Measurements from ENCODE around the gene ATXN7L3. TPM values are rescaled to one million over a fixed set of nuclear protein-coding genes. Genes with fewer than 3 reads are reported as not detected.

The ATXN7L3 gene
- polyA plus RNA-seq, 6 donors from 2014 or later: 6.6 to 14.4 (median 9.4) TPM

- Mint-ChIP-seq H3K36me3 (peaks cover 7 to 9% of the 10 kb centered on the region in 2 donors), H3K9me3 (no peaks in the 10 kb centered on the region), H3K27me3 (no peaks in the 10 kb centered on the region), H3K4me1 (peaks cover 29 to 38% (median 38%) of the 10 kb centered on the region in 3 donors), H3K4me3 (peak overlapping the region in 7 of 8 donors; percentile 36 to 100 (median 99)), H3K27ac (peak overlapping the region in 5 of 6 donors; percentile 55 to 100 (median 82))
- no peak for DNase-seq
- ATAC-seq (ENCODE audit: low read depth in 2 of 2): no peak
Observed at GRCh38 chr17:44188576-44189403, 10.9 kb downstream of the ATXN7L3 start.

DNA sequence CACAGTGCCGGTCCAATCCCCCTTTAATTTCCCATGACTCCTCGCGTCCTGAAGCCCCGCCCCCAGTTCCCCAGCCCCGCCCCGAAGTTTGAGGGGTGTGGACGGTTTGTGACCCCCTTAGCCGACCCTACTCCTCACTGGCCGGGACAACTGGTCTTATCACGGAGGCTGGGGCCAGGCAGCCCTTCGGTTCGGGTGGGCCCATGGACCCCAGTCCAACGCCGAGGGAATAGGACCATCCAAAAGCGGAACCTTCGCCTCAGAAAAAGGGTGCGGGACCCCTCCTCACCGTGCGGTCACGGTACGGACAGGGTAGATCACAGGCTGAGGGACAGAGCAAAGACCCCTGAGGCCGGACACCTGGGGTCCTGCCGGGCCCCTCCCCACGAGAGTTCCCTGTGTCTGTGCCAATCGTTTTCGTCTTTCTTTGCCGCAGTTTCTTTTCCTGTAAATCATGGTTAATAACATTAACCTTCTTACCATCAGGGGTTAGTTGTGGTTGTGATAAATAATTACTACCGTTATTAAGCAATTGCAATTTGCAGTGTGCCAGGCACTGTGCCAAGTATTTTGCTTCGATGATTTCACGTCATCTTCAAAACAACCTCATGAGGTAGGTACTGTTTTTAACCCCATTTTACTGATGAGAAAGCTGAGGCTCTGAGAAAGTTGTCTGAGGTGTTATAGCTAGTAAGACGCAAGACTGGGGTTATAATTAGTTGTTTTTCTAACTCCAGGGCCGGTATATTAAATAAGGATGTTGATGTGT is 12.4 kb downstream of the ATXN7L3 start:
- DNase-seq (no peak), ATAC-seq (ENCODE audit: low read depth in 2 of 2) (peak; percentile 57 to 59)
- H3K36me3 Mint-ChIP-seq: peaks cover 7 to 9% of the 10 kb centered on the region in 2 donors
- peak overlapping the region; percentile 98 to 100 (median 99) for H3K4me3 Mint-ChIP-seq
- peak overlapping the region; percentile 95 to 100 (median 100) for H3K27ac Mint-ChIP-seq
- peaks cover 32 to 45% (median 38%) of the 10 kb centered on the region in 3 donors for H3K4me1 Mint-ChIP-seq
- no peaks in the 10 kb centered on the region for H3K9me3 Mint-ChIP-seq
- no peaks in the 10 kb centered on the region for H3K27me3 Mint-ChIP-seq

DNA sequence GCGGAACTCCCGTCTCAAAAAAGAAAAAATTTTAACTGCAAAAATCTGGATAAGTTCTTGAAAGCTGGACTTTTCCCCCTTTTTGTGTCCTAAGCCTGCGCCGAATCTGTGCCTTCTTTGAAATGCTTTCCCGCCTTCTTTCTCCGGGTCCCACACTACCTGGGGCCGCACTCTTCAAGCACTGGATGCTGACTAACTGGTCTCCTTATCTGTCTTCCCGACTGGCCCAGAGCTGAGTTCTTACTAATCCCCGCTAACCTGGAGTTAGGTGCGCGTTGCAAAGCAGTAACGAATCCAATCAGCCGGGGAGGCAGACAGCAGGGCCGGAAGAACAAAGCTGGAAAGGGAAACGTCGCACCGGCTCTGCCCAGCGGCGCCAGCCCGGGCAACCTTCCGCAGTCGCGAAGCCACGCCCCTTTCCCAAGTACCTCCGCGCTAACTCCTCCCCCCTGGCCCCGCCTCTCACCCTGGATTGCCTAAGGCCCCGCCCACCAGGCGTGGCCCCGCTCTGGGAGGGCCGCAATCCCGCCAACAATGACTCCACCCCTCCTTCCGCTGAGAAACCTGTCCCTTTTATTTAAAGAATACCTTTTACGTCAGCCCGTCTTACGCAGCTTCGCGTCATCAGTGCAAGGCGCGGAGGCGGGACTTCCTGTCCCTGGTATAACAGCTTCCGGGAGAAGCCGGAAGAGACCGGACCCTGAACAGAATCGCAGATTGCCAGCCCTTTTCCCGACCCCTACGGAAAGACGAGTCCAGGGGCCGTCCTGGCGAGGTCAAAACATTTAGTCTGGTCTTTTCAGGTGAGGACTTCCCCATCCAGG is 13.2 kb downstream of the ATXN7L3 start, which contains the start of gene TMUB2:
Gene TMUB2, plus strand, starts transcription at position 666 of the 824 bp plus-strand sequence. CDS start 737 bp downstream, outside the sequence.
- H3K27ac Mint-ChIP-seq: peak within 1 kb of the TSS; percentile 95 to 100 (median 100)
- DNase-seq (peak; percentile 100), ATAC-seq (ENCODE audit: low read depth in 2 of 2) (peak; percentile 86 to 87)
- no peaks in the 10 kb centered on the region for H3K27me3 Mint-ChIP-seq
- H3K9me3 Mint-ChIP-seq: no peaks in the 10 kb centered on the region
- peaks cover 5 to 15% of the 10 kb centered on the region in 2 donors for H3K36me3 Mint-ChIP-seq
- peak within 1 kb of the TSS; percentile 98 to 100 (median 99) for H3K4me3 Mint-ChIP-seq
- peaks cover 37 to 52% (median 45%) of the 10 kb centered on the region in 3 donors for H3K4me1 Mint-ChIP-seq

GRCh38 chr17:44184212-44184810 is 15.4 kb downstream of the ATXN7L3 start:
- peak overlapping the region in 1 of 6 donors; percentile 33 for H3K27ac Mint-ChIP-seq
- H3K9me3 Mint-ChIP-seq: no peaks in the 10 kb centered on the region
- DNase-seq (no peak), ATAC-seq (ENCODE audit: low read depth in 2 of 2) (no peak)
- peak overlapping the region in 2 of 8 donors; percentile 98 to 100 for H3K4me3 Mint-ChIP-seq
- H3K36me3 Mint-ChIP-seq: peaks cover 0 to 7% of the 10 kb centered on the region in 2 donors
- no peaks in the 10 kb centered on the region for H3K27me3 Mint-ChIP-seq
- H3K4me1 Mint-ChIP-seq: peaks cover 31 to 52% (median 39%) of the 10 kb centered on the region in 3 donors

- H3K27me3 Mint-ChIP-seq: no peaks in the 10 kb centered on the region
- H3K9me3 Mint-ChIP-seq: no peaks in the 10 kb centered on the region
- peak overlapping the region in 1 of 6 donors; percentile 10 for H3K27ac Mint-ChIP-seq
- DNase-seq: no peak
- no peak for ATAC-seq (ENCODE audit: low read depth in 2 of 2)
- H3K4me3 Mint-ChIP-seq: peak overlapping the region in 2 of 8 donors; percentile 33 to 63
- peaks cover 5 to 14% of the 10 kb centered on the region in 2 donors for H3K36me3 Mint-ChIP-seq
- peaks cover 29 to 46% (median 33%) of the 10 kb centered on the region in 3 donors for H3K4me1 Mint-ChIP-seq
Observed at GRCh38 chr17:44183024-44183423, 16.7 kb downstream of the ATXN7L3 start.

GRCh38 chr17:44178133-44178532 is 21.6 kb downstream of the ATXN7L3 start:
- no peaks in the 10 kb centered on the region for H3K9me3 Mint-ChIP-seq

DNA sequence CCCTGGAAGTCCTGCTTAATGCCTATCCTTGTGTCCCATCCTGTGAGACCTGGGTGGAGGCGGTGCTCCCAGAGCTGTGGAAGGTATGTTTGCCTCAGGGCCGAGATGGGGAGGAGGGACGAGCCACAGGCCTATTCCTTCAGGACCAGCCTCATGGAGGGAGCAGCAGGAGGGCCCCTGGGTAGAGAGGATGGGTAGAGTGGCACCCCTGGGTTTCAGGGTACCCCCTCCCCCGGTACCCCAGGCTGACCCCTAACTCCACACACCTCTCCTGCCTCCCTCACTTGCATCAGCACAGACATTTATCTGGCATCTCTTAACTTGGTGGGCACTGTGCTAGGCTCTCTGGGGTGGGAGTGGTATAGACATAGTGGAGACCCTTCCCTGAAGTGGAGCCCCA is 22.0 kb downstream of the ATXN7L3 start:
- Mint-ChIP-seq H3K4me1 (peaks cover 7 to 10% (median 8%) of the 10 kb centered on the region in 3 donors), H3K36me3 (peaks cover 5 to 14% of the 10 kb centered on the region in 2 donors), H3K27ac (no peak overlapping the region), H3K4me3 (no peak overlapping the region), H3K9me3 (no peaks in the 10 kb centered on the region), H3K27me3 (no peaks in the 10 kb centered on the region)
- ATAC-seq (ENCODE audit: low read depth in 2 of 2) (no peak), DNase-seq (no peak)

More at GRCh38 chr17:44178133-44178532, 21.6 kb downstream of the ATXN7L3 start:
- H3K27me3 Mint-ChIP-seq: no peaks in the 10 kb centered on the region
- peaks cover 5 to 14% of the 10 kb centered on the region in 2 donors for H3K36me3 Mint-ChIP-seq
- ATAC-seq (ENCODE audit: low read depth in 2 of 2): no peak
- no peak for DNase-seq
- no peak overlapping the region for H3K27ac Mint-ChIP-seq
- no peak overlapping the region for H3K4me3 Mint-ChIP-seq
- peaks cover 7 to 10% (median 8%) of the 10 kb centered on the region in 3 donors for H3K4me1 Mint-ChIP-seq

DNA sequence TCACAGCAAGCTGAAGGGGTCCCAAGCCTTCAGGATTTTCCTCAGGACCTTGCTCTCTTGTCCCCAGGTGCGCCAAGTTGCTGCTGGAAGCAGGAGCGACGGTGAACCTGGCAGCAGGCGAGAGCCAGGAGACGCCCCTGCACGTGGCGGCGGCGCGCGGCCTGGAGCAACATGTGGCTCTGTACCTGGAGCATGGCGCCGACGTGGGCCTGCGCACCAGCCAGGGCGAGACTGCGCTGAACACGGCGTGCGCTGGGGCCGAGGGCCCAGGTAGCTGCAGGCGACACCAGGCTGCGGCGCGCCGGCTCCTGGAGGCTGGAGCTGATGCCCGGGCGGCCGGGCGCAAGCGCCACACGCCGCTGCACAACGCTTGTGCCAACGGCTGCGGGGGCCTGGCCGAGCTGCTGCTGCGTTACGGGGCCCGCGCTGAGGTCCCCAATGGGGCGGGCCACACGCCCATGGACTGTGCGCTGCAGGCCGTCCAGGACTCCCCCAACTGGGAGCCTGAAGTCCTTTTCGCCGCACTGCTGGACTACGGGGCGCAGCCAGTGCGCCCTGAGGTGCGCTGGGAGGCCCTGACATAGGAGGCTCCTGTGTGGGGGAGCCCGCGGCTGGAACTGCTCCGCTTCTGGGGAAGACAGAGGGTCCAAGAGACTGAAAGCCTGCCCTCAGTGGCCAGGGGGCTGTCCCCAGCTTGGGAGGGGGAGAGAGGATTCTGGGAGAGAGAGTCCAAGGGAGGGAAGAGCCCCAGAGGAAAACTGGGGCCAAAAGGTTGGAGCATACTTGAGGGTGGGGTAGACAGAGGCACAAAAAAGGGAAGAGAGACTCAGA is 22.8 kb downstream of the ATXN7L3 start:
- ATAC-seq (ENCODE audit: low read depth in 2 of 2) (no peak), DNase-seq (no peak)
- peaks cover 3 to 8% (median 3%) of the 10 kb centered on the region in 3 donors for H3K4me1 Mint-ChIP-seq
- H3K4me3 Mint-ChIP-seq: no peak overlapping the region
- H3K27ac Mint-ChIP-seq: no peak overlapping the region
- H3K36me3 Mint-ChIP-seq: peaks cover 5 to 12% of the 10 kb centered on the region in 2 donors
- no peaks in the 10 kb centered on the region for H3K27me3 Mint-ChIP-seq
- no peaks in the 10 kb centered on the region for H3K9me3 Mint-ChIP-seq

GRCh38 chr17:44176257-44176656 is 23.4 kb downstream of the ATXN7L3 start:
- ATAC-seq (ENCODE audit: low read depth in 2 of 2) (no peak), DNase-seq (no peak)
- H3K36me3 Mint-ChIP-seq: peaks cover 5 to 8% of the 10 kb centered on the region in 2 donors
- peak overlapping the region in 1 of 6 donors; percentile 21 for H3K27ac Mint-ChIP-seq
- H3K9me3 Mint-ChIP-seq: no peaks in the 10 kb centered on the region
- peaks cover 0 to 4% (median 0%) of the 10 kb centered on the region in 3 donors for H3K4me1 Mint-ChIP-seq
- H3K4me3 Mint-ChIP-seq: no peak overlapping the region
- no peaks in the 10 kb centered on the region for H3K27me3 Mint-ChIP-seq

DNA sequence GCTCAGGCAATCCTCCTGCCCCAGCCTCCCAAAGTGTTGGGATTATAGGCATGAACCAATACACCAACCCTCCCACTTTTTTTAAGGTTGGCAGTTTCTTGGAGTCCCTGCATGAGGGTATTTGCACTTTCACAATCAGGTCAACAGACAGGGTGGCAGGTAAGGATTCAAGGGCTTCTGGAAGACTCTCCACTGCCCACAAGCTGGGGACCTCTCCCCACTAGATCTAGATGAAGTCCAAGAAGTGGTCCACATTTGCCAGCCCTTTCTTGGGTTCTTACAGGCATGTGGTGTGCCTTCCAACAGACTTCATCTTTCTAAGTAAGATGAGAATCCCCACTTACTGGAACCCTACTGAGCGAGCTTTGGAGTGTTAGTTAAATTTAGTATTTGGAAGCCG is 25.3 kb downstream of the ATXN7L3 start:
- DNase-seq (no peak), ATAC-seq (ENCODE audit: low read depth in 2 of 2) (no peak)
- Mint-ChIP-seq H3K9me3 (no peaks in the 10 kb centered on the region), H3K27ac (no peak overlapping the region), H3K36me3 (peaks cover 5 to 8% of the 10 kb centered on the region in 2 donors), H3K27me3 (no peaks in the 10 kb centered on the region), H3K4me1 (peaks cover 4 to 11% (median 10%) of the 10 kb centered on the region in 3 donors), H3K4me3 (no peak overlapping the region)

DNA sequence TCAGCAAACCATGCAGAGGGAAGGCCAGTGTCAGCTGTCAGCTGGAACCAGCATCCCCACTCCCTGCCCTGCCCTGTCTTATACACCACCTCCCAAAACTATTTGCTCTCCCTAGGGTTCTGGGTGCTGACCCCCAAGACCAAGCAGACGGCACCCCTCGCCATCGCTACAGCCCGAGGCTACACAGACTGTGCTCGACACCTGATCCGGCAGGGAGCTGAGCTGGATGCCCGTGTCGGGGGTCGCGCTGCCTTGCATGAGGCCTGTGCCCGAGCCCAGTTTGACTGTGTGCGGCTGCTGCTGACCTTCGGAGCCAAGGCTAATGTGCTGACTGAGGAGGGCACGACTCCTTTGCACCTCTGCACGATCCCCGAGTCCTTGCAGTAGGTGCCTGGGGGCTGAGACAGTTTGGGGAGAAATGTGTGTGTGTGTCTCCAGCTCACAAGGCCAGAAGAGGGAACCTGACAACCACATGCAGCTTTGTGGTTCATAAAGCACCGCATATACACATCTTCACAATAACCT is 27.7 kb downstream of the ATXN7L3 start:
- no peaks in the 10 kb centered on the region for H3K9me3 Mint-ChIP-seq
- DNase-seq (no peak), ATAC-seq (ENCODE audit: low read depth in 2 of 2) (no peak)
- no peak overlapping the region for H3K4me3 Mint-ChIP-seq
- H3K36me3 Mint-ChIP-seq: no peaks in the 10 kb centered on the region
- H3K27ac Mint-ChIP-seq: peak overlapping the region in 2 of 6 donors; percentile 15 to 73
- H3K4me1 Mint-ChIP-seq: peaks cover 10 to 20% (median 12%) of the 10 kb centered on the region in 3 donors
- no peaks in the 10 kb centered on the region for H3K27me3 Mint-ChIP-seq

Data from naive B cell (primary cell).